HG02840 (cell line): Measurements from ENCODE around the gene ITFG2.

ENCODE experiments used
- ATAC-seq: cut with Tn5 transposase; IDR thresholded peaks from one replicate; pipeline ENCODE4 v1.9.1; 2021; ENCODE audit warnings: mild to moderate bottlenecking, moderate library complexity, moderate number of reproducible peaks; ENCODE audit not compliant: unreplicated experiment, low FRiP score

ITFG2 gene

DNA sequence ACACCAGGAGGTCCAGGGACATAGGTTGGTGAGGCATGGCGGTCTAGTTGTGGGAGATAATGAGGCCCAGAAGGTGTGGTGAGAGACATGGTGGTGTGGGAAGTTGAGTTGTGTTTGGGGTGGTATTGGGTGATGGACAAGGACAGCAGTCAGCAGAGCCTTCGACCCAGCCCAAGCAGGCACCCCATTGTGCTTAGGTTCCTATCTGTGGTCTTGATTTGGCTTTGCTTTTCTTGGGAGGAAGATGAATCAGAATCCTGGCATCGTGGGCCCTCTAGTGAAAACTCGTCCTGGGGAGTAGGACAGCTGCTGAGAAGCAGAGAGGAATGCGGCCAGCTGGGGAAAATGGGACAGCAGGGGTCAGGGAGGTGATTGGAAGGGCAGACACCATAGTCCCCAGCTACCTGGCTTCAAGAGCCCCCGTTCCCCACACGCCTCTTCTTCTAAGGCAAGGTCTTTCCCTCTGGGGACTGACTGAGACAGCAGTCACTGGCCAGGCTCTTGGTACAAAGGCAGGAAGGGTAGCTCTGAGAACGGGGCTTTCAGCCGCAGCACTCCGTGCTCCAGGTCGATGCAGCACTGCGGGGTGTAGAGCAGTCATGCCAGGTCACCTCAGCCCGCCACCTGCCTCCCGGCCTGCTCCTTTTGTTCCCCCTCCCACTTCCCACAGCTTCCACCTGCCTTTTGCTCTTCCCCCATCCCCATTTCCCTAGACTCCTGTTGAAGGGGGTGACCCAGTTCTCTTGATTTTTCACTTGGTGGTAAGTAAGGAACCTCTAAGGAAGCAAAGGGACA, 14.4 kb downstream of the ITFG2 start:
- no peak for ATAC-seq

DNA sequence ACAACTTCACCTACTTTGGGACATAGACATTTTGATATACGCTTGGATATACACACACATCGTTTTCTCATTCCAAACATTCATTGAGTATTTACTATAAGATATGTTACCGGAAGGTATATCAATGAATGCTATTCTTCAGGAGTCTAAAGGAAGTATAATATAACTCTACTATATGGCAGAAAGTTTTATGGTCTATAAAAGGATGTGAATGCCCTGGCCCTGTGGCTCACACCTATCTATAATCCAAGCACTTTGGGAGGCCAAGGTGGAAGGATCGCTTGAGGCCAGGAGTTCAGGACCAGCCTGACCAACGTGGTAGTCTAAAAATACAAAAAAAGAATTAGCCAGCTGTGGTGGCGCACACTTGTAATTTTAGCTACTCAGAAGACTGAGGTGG, 16.8 kb downstream of the ITFG2 start:
- no peak for ATAC-seq

DNA sequence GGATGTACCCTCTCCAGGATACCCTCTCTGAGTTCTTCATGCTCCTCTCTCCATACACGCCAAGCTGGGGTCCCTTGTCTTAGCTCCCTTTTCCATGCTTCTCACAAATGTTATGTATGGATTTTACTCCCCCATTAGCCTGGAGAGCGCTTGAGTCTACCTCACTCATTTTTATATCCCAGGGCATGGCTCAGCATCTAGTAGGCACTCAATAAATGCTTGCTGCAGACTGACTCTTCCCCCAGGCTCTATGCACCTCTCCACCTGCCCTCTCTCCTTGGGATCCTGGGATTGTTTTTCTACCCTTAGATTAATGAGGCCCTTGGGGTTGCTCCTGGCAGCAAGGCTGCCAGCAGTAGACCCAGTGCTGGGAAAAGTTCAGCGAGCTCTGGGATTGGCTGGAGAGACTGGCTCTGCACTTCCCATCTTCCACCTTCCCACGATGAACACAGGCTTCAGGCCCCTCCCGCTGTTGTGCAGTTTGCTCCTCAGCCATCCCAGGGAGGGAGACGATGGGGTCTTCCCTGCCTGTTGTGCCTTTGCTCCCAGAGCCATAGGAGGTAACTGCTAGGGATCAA, 20.2 kb downstream of the ITFG2 start:
- no peak for ATAC-seq

DNA sequence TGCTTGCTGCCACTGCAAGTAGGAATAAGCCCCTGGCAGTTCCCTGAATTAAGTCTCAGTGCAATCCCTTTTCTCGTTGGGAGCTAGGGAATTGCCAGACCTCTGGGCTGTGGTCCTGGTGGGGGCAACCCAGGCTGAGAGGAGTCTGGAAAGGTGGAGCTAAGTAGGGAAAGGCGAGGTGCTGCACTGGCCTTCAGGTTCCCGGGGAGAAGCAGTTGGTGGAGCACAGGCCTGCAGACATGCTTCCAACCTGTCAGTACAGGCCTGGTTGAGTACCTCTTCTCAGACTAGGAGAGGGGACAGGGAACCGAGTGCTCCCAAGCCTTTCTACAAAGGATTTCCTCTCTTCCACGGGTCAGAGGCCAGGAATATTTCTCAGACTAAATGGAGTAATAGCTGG, 20.9 kb downstream of the ITFG2 start:
- no peak for ATAC-seq

DNA sequence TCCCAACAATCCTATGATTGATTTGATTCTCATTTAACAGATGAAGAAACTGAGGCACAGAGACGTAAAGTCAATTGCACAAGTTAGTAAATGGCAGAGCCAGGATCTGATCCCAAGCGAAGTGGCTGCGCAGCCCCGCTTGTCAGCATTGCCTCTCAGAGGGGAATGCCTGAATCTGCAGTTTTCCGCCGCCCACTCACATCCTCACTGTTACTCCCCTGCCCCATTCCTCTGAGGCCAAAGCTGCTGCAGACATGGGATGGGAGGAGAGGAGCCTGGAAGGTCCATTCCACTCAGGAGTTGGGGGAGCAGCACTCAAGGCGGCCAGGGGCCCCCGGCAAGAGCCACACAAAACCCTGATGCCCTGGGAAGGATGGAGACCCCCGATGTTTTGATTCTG, 21.3 kb downstream of the ITFG2 start:
- ATAC-seq: no peak

DNA sequence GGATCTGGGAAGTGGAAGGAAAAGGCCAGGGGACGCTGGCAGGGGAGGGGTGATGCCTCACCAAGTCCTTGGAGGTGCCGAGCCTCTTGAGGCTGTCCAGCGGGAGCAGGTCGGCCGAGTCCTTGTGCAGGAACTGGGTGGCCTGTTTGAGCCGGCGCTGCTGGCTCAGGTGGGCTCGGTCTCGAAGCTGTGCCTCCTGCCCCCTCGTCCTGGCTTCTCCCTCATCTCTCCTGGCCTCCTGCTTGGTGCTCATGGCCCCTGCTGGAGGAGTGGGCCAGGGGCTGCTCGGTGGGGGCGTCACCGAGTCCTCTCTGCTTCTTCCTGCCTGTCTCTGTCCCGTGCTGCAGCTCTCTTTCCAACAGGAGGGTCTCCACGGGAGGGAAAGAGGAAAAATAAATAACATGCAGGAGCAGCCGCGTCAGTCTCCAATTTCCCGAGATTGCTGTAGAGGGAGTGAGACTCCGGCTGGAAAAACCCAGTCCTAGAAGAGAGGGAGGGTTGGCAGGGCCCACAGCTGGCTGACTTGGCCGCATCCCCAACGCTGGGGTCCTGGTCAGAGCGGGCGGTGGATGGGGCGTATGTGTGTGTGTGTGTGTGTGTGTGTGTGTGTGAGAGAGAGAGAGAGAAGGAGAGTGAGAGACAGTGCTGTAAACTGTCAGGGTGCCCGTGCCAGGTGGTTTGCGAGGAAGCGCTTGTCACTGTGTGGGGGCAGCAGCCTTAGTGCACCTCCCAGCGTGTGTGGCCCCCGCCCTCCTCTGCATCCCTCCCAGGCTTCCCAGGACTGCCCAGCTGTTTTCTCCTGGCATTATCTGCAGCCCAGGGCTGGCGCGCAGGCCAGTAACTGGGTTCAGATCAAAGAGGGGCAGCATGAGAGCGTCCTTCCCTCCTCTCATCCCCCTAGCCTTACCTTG, 22.4 kb downstream of the ITFG2 start, which contains the start of gene NRIP2:
Gene NRIP2 (minus strand): TSS at position 455 of the 911 bp plus-strand sequence. CDS start 52 bp downstream, at position 403.
- ATAC-seq: no peak

DNA sequence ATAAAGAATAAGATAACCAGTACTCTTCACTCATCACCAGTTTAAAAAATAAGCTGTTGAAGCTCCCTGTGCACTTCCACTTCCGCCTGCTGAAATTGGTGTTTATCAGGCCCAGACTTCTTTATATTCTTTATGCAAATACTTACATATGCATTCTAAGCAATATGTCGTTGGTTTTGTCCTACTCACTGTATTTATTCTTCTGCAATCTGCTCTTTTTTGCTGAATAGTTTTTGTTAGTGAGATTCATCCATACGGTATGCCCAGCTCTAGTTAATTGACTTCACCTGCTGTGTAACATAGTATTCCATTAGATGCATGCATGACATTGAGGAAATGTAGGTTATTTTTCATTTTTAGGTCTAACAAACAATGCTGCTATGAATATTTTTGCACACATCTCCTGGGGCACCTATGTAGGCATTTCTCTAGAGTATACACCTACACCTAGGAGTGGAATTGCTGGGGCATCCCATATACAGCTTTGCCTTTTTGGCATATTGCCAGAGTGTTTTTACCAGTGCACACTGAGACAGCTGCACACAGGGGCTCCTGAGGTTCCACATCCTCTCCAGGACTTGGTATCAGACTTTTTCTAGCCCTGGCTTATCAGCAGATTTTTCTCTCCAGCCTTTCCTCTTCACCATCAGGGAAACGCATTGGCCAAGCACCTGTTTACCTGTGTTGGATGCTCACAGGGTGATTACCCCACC, 23.4 kb downstream of the ITFG2 start:
- no peak for ATAC-seq

DNA sequence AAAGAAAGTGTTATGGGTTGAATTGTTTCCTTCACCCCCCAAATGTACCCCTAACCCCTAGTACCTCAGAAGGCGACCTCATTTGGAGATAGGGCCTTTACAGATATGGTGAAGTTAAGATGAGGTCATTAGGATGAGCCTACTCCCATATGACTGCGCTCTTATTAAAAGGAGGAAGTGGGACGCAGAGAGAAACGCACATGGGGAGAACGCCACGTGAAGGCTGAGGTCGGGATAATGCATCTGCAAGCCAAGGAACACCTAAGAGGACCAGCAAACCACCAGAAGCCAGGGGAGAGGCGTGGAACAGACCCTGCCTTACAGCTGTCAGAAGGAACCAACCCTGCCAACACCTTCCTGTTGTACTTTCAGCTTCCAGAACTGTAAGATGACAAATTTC, 24.1 kb downstream of the ITFG2 start:
- ATAC-seq: no peak

DNA sequence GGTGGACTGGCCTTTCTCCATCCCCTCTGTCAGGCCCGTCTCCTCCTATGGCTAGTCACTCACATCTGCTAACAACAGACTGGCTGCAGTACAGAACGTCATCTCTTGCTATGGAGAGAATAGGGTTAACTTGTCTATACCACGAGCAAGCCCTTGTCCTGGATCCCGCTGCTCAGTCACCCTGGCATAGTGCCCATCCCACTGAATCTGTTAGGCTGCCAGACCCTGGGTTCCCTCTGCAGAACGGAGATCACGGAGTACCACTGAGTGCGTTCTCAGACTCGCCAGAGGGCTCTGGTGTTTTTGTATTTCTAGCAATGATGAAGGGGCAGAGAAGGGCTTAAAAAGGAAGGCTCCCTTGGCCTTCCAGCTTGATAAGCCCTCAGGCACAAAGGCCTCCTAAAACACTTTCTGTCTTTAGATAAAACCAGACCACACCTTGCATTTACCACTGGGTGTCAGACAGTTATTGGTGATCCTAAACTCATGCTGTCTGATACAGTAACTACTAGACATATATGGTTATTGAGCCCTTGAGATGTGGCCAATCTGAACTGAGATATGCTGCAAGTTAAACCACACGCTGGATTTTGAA, 28.7 kb downstream of the ITFG2 start:
- no peak for ATAC-seq

DNA sequence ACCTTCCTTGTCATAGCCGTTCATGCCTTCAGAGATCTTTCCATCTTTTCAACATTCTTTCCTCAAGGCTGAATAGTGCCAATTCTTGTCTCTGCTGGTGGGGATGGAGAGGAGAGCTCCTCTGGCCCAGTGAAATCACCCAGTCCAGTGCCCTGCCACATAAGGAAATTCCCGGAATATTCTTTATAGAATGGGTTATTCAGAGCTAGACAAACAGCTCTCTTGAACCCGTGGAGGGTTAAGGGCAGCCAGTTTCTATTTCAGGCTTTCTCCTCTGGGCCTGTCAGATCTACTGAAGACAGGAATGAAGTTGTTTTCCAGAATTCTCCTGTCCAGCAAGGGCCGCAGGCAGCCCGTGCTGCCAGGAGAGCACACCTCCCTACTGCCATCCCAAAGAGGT, 30.5 kb downstream of the ITFG2 start:
- no peak for ATAC-seq

DNA sequence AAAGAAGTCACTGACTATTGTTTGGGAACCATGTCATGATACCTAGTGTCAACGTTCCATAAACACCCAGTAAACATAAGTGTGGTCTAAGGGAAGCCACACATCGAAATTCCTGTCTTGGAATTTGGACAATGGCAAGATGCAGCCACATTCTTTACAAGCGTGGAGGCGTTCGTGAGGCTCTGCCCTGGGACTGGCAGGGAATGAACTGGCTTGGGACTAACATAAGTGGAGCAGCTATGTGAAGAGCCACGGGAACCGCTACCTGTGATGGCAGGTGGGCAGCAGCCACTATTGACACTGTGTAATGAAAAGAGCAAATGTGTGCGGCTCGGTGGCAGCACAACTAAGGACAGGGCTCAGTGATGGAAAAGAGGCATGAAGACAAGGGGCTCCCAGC, 32.3 kb downstream of the ITFG2 start:
- ATAC-seq: no peak

DNA sequence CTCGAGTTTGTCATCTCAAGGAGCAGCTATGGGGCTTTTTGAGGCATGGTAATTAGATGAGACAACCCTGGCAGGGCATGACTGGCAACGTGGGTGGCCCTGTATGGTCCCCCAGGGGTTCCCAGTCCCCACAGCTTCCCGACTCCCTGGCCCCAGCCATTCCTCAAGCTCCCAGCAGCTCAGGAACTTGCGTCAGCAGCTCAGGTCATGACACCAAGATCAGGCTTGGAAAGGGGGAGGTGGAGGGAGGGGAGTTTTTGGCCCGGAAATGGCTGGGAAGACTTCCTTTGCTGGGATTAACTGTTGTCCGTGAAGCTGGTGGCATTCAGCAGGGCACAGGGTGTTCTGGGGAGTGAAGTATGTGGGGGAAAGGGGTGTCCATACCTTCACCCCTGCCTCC, 32.8 kb downstream of the ITFG2 start:
- ATAC-seq: no peak

DNA sequence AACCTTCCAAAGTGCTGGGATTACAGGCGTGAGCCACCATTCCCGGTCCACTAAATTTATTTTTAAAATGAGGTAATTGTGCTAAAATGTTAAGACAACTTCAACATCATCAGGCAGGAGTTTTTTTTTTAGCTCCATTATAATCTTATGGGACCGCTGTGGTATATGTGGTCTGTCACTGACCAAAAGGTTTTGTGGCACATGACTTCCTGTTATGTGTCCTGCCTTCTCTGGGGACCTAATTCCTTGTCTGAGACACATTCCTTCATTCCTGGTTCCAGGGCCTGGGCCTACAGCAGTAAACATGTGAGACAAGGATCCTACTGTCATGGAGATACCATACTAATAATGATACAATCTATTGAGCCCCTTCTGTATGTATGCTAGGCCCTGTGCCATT, 39.5 kb downstream of the ITFG2 start:
- ATAC-seq: no peak

DNA sequence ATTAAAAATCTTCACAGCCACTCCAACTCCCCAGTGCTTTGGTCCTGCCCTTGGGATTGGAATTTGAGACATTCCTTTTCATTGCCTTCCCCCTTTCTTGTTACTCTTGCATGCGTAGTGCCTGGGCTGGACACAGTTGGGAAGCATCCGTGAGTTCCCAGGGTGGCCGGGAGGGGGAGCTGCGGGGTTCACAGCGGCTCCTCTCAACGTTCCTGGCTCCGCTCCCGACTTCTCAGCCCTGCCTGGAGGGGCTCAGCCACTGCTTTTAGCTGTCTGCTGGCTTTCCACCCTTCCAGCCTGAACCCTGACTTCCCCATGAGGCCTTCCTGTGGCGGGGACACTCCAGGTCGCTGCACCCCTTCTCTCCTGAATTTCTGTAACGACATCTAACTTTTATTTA, 41.2 kb downstream of the ITFG2 start:
- ATAC-seq: no peak

DNA sequence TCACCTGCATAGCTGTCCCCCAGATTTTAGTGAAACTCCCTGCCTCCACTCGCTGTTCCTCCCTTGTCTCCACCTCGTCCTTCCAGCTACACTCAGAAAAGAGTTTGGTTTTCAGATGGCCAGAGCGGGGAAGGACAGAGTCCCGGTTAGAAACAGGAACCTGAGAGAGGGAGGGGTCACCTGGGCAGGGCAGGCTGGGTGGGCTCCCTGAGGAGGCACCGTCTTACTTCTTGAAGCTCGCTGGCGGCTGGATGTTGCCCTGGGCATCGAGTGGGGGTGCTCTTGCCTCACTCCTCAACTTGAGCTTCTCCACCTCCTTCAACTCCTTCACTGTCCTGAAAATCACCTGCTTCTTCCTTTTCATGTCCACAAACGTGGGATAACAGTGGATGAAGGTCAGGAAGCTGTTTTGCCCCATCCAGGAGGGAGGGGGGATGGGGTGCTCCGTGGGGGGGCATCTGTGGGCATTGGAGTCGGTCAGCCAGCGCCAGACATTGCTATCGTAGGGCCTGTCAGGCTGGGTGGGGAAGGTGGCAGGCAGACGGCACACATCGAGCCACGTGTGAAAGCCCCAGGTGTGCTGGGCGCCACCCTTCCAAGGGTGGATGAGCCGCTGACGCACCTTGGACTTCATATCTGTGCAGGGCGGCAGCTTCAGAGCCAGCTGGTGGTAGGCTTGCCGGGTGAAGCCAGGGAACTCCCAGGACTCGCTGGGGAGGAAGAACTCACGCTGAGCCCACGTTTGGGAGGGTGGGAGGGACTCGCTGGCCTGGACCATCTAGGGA, 42.4 kb downstream of the ITFG2 start:
- ATAC-seq: no peak

DNA sequence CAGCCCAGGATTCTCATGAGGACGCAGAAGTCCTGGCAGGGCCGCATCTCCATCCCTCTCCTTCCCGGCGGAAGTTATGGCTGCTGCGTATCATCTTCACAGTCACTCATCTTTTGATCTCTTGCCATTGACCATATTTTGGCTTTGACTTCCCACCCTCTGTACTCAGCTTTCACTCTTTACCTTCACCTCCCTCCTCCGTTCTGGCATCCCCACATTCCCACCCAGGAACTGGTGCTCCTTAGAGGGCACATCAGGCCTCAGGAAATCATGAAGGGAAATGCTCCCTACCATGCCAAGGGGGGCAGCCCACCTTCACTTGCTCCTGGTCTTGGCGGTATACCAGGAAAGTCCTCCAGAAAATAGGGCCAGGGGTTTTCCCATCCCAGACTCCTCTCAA, 43.1 kb downstream of the ITFG2 start:
- ATAC-seq: no peak

DNA sequence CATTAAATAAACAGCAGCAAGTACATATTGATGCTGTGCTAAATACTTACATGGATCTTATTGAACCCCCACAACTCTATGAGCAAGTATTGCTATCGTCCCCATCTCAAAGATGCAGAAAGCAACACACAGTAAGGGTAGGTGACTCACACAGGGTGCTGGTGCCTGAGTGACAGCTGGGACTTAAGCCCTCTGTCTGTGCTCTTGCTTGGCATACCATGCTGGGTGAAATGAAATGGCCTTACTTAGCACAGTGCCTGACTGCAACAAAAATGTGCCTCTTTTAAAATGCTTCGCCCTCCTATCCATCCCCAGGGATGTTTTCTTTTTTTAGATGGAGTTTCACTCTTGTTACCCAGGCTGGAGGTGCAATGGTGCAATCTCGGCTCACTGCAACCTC, 43.6 kb downstream of the ITFG2 start:
- ATAC-seq: no peak

DNA sequence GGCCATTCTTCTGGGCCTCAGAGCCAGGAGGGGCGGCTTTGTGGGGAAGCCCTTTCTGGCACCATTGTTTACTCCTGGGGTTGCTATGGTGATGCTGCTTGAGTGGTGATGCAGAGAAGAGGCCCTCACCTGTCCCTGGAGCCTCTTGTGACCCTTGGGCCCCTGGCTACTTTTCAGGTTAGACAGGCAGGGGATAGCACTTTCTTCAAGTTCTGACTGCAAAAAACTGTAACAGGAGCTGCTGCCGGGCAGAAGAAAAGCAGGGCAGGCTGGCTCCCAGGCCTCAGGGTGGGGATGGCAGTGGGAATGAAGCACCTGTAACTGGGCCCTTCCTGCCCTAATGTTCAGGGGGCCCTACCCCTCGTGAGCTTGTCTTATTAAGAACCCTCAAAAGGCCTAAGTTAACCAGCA, 44.6 kb downstream of the ITFG2 start, which contains the start of gene TEX52:
Gene TEX52 (minus strand): TSS at position 19 of the 411 bp plus-strand sequence. CDS start 13 bp downstream, at position 6.
- no peak for ATAC-seq

DNA sequence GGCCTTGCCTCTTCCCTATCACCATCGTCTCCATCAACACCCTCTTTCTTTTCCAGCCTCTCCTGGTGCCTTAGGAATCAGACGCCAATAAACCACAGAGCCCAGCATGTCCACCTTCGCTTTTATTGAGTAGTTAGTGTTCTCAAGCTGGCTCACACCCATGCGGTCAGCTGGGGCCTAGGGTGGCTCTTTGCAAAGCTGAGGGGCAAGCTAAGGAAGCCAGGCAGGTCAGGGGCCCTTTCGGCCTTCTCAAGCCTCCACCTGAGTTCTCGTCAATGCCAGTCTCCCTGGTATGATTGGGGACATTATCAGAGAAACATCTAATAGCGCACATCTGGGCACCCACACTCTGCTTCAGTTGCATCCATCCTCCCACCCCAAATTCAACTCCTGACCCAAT, 45.1 kb downstream of the ITFG2 start:
- ATAC-seq: no peak
